Astrocyte of the hippocampus (primary cell): ENCODE results near the gene HMMR.
"Not testable (repeated sequence)": the region's sequence is repeated elsewhere in the genome, so short reads cannot be mapped to it uniquely, and the experiment has no call there.

Experiments used
- DNase-seq: peaks from one replicate; pipeline ENCODE4 v3.0.0; 2011; ENCODE audit warnings: low read depth, low spot score

HMMR gene

DNA sequence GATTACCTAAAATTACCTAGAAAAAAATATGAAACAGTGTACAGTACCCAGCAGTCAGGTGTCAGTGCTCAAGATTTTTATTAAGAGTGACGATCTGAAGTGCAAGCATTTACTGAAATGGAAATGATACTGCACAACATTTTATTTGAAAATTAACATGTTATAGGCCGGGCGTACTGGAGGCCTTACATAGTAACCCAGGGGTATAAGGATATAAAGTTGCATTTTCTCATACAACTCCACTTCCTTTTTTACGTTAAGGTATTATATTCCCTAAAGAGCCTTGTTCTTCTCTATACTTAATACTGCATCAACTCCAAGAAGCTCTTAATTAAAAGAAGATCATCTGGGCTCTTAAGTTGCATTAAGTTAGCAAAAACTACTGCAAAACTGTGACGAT lies 48.3 kb downstream of the HMMR start:
- DNase-seq, result no peak

DNA sequence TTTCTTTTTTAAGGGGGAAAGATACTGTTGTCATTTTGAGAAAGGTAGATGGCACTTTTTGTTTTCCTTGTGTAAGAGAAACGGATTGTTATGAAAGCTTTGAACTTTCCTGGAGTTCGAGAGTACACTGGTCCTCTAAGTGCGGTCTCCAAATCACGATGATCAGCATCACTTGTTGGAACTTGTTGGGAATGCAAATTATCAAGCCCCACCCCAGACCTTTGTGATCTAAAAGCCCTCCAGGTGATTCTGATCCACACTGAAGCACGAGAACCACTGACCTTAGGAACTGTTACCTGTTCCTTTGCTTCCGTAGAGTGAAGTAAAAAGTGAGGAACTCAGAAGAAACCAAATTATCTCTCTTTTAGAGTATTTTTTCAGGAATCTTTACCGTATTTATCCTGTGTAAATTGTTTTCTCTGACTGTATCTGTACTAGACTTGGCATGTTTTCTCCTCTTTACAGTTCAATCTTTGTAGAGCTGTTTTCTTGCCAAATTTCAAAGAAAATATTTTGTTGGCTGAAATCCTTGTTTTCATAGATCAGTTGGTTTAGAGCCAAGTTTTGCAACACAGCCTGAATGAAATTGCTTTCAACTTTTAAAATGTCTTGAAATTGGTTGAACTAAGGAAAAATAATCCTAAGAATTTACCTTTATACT lies 49.0 kb downstream of the HMMR start:
- DNase-seq, result peak; percentile 44

DNA sequence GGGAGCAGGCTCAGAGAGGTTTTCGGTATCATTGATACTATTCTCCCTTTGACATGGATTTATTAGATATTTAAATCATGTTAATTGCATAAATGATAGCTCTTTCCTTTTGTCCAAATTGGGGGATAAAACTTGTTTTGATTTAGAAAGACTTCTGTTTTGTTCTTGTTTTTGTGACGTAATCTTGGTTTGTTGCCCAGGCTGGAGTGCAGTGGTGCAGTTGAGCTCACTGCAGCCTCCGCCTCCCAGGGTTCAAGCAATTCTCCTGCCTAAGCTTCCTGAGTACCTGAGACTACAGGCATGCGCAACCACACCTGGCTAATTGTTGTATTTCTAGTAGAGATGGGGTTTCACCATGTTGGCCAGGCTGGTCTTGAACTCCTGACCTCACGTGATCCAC lies 52.1 kb downstream of the HMMR start:
- no peak for DNase-seq

DNA sequence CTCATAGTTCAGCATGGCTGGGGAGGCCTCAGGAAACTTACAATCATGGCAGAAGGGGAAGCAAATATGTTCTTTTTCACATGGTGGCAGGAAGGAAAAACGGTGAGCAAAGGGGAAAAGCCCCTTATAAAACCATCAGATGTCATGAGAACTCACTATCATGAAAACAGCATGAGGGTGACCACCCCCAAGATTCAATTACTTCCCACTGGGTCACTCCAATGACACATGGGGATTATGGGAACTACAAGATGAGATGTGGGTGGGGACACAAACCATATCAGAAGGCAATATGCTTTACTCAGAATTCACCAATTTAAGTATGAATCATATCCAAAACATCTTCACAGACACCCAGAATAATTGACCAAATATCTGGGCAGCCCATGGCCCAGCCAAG lies 64.7 kb downstream of the HMMR start:
- no peak for DNase-seq

DNA sequence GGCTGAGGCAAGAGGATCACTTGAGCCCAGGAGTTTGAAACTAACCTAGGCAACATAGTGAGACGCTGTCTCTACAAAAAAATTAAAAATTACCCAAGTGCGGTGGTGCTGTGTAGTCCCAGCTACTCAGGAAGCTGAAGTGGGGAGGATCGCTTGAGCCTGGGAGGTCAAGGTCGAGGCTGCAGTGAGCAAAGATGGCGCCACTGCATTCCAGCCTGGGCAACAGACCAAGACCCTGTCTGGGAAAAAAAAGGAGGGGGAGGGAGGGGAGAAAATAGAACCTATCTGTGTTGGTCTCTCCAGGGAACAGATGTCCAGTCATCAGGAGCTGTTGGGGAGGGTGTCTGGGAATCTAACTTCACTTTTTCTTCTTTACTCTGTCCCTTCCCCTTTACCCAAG lies 69.3 kb downstream of the HMMR start:
- no peak for DNase-seq

DNA sequence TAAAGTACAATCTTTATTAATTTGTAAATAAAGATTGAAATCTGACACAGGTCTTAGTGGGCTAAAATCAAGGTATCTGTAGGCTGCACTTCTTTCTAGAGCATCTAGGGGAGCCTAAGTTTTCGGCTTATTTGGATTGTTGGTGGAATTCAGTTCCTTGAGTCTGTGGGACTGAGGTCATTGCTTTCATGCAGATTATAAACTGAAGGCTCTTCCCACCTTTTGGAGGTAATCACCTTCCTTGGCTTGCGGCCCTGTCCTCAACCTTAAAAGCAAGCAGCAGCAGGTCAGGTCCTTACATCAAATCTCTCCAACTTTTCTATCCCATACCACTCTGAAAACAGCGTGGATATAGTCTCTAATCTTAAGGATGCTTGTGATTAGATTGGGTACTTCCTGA lies 70.8 kb downstream of the HMMR start:
- DNase-seq, result no peak

DNA sequence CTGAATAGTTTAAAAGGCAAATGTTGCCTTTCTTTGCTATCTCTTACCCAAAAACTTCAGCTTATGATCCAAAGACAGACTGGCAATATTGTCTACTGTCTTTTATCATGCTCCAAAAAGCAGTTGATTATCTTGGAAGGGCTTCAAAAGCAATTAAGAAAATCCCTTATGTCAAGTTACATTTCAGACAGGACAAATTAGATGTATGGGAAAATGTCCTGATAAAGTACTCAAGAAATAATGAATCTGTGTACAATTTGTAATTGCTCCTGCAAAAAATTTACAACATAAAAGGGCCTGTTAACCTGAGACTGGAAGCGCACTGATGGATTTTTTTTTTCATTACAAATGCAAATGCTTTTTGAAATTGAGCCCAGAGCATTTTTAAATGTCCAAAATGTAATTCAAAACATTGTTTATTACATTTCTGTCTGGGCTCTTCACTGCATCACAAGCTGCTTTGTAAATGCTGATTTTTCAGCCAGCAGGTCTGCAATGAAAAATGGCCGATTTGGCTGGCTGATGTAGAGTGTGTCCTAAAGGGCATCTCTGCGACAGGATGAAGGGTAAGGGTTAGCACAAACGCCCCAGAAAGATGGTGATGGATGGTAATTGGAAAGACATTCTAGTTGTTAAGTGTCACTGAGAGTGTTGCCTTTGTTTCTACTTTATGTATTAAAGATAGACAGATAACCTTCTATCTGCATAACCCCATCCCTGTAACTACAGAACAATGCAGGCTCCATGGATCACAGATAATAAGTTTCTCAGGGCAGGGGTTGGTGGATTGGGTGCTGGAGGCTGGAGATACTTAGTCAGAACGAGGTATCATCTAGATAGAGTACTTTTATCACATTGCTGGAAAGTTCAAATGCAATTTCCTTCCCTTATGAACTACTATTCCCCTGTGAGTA lies 72.0 kb downstream of the HMMR start:
- no peak for DNase-seq

DNA sequence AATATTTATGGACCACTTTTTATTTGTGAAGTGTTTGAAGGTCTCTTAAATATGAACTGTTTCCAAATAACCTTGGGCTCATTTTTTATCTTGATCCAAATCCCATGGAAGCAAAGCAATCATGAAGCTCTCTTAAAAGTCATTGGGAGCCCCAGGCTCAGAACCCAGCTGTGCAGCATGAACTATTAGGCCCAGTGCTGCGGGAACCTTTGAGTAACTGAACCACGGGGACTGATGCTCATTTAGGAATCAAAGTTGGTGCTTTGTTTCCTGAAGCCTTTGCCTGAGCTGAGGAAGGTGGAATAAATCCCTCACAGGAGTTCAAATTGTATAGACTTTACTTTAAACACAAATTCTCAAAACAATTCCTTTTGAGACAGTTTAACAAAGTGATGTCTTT lies 72.8 kb downstream of the HMMR start:
- no peak for DNase-seq

DNA sequence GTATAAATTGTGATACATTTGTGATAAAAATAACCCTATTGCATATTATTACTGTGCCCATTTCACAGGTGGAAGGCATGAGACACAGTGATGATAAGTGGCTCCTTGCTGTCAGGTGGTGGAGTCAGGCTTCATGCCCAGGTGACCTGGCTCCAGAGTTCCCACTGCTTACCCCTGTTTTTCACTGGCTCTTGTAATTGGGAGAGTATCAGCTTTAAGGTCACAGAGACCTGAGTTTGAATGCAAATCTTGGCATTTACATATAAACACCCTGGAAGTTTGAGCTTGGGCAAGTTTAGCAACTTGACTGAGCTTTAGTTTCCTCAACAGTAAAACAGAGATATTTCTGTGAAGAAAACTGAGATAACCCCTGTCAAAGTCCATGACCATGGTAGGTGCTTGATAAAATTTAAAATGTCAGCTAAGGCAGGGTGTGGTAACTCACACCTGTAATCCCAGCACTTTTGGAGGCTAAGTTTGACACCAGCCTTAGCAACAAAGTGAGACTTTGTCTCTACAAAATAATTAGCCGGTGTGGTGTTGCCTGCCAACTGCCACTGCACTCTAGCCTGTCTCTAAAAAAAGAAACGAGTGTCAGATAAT lies 74.2 kb downstream of the HMMR start:
- DNase-seq, result no peak

DNA sequence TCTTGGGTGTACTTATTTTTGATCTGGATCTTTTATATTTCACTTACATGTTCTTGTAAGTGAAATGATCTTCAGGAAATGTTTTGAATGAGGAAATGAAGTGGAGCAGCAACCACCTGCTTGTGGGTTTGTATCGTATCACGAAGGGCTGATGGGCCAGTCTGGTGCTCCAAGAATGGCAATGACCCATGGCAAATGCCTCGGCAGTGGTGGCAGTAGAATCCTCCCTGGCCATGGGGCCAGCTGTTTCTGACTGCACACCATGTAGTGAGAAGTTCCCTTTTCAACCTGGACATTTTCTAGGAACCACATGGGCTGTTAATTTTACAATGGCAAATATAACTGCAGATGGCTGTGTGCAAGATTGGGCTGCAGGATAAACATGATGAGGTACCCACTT lies 74.9 kb downstream of the HMMR start:
- no peak for DNase-seq

DNA sequence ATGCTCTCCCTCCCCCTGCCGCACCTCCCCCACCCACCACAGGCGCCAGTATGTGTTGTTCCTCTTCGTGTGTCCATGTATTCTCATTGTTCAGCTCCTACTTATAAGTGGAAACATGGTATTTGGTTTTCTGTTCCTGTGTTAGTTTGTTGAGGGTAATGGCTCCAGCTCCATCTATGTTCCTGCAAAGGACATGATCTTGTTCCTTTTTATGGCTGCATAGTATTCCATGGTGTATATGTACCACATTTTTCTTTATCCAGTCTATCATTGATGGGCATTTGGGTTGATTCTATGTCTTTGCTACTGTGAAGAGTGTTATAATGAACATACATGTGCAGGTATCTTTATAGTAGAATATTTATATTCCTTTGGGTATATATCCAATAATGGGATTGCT lies 76.0 kb downstream of the HMMR start:
- not testable (repeated sequence) for DNase-seq

DNA sequence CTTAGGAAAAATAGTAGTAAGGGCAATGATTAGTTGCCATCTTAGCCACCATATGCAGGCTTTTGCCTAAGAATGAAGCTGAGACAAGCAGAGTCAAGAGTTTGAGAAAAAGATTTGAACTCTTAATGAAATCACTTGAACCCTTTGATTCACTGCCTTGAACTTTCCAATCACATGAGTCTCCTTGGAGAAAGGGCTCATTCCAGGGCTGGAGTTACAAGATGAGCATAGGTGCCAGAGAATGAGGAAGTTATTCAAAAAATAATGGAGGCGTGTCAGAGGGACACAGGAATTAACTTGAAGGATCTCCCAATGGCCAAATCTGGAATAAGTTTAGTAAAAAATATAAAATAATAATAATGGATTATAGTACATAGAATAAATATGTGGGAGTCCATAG lies 80.3 kb downstream of the HMMR start:
- DNase-seq, result no peak
